ENCODE data around the gene HTRA3.

The HTRA3 gene

DNA sequence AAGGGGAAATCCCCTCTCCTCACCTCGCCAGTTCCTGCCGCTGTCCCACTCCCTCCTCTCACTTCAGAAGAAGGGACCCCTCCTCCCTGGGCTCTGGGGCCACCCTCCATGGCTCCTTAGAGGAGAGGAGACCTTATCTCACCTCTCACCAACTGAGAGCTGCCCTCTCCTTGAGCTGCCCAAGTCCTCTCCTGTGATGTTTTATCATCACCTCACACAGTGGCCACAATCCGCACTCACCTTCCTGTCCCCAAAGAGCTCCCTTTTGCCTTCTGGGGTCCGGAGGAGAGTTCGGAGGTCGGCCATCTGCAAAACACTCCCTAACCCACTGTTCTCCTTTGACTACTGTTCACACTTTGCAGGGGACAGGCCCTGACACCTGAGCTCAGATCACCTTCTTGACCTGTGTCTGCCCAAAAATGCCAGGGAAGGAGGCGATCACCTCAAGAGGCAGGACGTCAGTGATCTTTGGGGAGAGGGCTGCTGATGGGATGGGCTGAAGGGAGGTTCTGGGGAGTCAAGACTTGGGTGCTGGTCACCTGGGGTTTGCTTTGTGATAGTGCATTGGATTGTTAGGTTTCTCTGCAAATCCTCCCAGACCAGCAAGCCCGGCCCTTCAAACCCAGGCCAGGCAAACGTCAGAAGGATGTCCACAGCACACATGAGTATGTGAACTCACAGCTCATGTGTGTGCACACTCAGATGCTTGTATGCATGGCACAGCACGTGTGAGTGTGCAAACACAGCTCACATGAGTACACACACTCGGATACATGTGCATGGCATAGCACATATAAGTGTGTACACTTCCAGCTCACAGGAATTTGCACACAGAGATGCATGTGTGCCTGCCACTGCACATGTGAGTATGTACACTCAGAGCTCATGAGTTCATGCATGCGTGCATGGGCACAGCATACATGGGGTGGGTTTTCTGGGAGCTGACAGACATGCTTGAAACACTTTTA, 41.8 kb downstream of the HTRA3 start:
- no peaks in the 10 kb centered on the region for H3K9me3 ChIP-seq (ENCODE audit: control insufficient read depth in 2 of 2, low read length in 2 of 2)
- no peak overlapping the region for H3K4me3 ChIP-seq (ENCODE audit: low read length in 2 of 2)
- H3K4me1 ChIP-seq (ENCODE audit: control insufficient read depth in 2 of 2, insufficient read depth in 2 of 2, low read length in 2 of 2): no peaks in the 10 kb centered on the region
- H3K27ac ChIP-seq (ENCODE audit: low read depth in 2 of 2, low read length in 2 of 2): no peak overlapping the region
- no peak overlapping the region for H3K9ac ChIP-seq (ENCODE audit: low read depth in 1 of 2, low read length in 2 of 2)
- no peaks in the 10 kb centered on the region for H3K36me3 ChIP-seq (ENCODE audit: control insufficient read depth in 2 of 2, insufficient read depth in 2 of 2, low read length in 2 of 2)
- no peaks in the 10 kb centered on the region for H3K27me3 ChIP-seq (ENCODE audit: control insufficient read depth in 2 of 2, insufficient read depth in 2 of 2, low read length in 2 of 2)

DNA sequence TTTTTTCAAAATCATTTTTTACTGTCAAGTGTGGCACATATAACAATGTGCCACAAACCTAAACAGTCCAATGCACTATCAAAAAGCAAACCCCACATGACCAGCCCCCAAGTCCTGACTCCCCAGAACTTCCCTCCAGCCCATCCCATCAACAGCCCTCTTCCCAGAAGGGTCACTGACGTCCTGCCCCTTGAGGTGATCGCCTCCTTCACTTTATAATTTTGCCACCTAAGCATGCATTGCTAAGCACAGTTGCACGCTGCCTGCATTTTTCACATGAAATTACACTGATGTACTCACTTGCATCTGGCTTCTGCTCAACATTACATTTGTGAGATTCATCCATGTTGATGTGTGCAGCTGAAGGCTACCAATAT, 42.5 kb downstream of the HTRA3 start:
- no peak overlapping the region for H3K9ac ChIP-seq (ENCODE audit: low read depth in 1 of 2, low read length in 2 of 2)
- H3K4me1 ChIP-seq (ENCODE audit: control insufficient read depth in 2 of 2, insufficient read depth in 2 of 2, low read length in 2 of 2): no peaks in the 10 kb centered on the region
- H3K27ac ChIP-seq (ENCODE audit: low read depth in 2 of 2, low read length in 2 of 2): no peak overlapping the region

DNA sequence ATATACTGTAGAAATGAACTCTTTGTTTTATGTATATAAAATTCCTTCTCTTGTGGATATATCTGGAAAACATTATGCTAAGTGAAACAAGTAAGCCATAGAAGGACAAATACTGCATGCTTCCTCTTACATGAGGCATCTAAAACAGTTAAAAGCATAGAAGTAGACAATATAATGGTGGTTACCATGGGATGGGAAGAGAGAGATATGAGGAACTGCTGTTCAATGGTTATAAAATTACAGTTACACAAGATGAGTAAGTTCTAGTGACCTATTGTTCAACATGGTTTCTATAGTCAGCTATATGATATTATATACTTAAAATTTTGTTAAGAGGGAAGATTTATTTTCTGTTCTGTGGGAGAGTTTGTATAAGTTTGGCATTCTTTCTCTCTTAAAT, 43.4 kb downstream of the HTRA3 start:
- H3K27ac ChIP-seq (ENCODE audit: low read depth in 2 of 2, low read length in 2 of 2): no peak overlapping the region
- H3K9ac ChIP-seq (ENCODE audit: low read depth in 1 of 2, low read length in 2 of 2): no peak overlapping the region
- no peak overlapping the region for H3K4me3 ChIP-seq (ENCODE audit: low read length in 2 of 2)
- H3K27me3 ChIP-seq (ENCODE audit: control insufficient read depth in 2 of 2, insufficient read depth in 2 of 2, low read length in 2 of 2): no peaks in the 10 kb centered on the region
- no peaks in the 10 kb centered on the region for H3K36me3 ChIP-seq (ENCODE audit: control insufficient read depth in 2 of 2, insufficient read depth in 2 of 2, low read length in 2 of 2)
- H3K9me3 ChIP-seq (ENCODE audit: control insufficient read depth in 2 of 2, low read length in 2 of 2): no peaks in the 10 kb centered on the region
- H3K4me1 ChIP-seq (ENCODE audit: control insufficient read depth in 2 of 2, insufficient read depth in 2 of 2, low read length in 2 of 2): no peaks in the 10 kb centered on the region

More for the DNA sequence above, 42.5 kb downstream of the HTRA3 start:
- Histone ChIP-seq H3K27me3 (ENCODE audit: control insufficient read depth in 2 of 2, insufficient read depth in 2 of 2, low read length in 2 of 2) (no peaks in the 10 kb centered on the region), H3K9me3 (ENCODE audit: control insufficient read depth in 2 of 2, low read length in 2 of 2) (no peaks in the 10 kb centered on the region), H3K4me3 (ENCODE audit: low read length in 2 of 2) (no peak overlapping the region), H3K36me3 (ENCODE audit: control insufficient read depth in 2 of 2, insufficient read depth in 2 of 2, low read length in 2 of 2) (no peaks in the 10 kb centered on the region)

- Histone ChIP-seq H3K4me1 (ENCODE audit: control insufficient read depth in 2 of 2, insufficient read depth in 2 of 2, low read length in 2 of 2) (no peaks in the 10 kb centered on the region), H3K9me3 (ENCODE audit: control insufficient read depth in 2 of 2, low read length in 2 of 2) (no peaks in the 10 kb centered on the region), H3K27me3 (ENCODE audit: control insufficient read depth in 2 of 2, insufficient read depth in 2 of 2, low read length in 2 of 2) (no peaks in the 10 kb centered on the region), H3K27ac (ENCODE audit: low read depth in 2 of 2, low read length in 2 of 2) (no peak overlapping the region), H3K4me3 (ENCODE audit: low read length in 2 of 2) (no peak overlapping the region), H3K36me3 (ENCODE audit: control insufficient read depth in 2 of 2, insufficient read depth in 2 of 2, low read length in 2 of 2) (no peaks in the 10 kb centered on the region), H3K9ac (ENCODE audit: low read depth in 1 of 2, low read length in 2 of 2) (no peak overlapping the region)
These were observed 45.2 kb downstream of the HTRA3 start for GRCh38 chr4:8314691-8315255.

DNA sequence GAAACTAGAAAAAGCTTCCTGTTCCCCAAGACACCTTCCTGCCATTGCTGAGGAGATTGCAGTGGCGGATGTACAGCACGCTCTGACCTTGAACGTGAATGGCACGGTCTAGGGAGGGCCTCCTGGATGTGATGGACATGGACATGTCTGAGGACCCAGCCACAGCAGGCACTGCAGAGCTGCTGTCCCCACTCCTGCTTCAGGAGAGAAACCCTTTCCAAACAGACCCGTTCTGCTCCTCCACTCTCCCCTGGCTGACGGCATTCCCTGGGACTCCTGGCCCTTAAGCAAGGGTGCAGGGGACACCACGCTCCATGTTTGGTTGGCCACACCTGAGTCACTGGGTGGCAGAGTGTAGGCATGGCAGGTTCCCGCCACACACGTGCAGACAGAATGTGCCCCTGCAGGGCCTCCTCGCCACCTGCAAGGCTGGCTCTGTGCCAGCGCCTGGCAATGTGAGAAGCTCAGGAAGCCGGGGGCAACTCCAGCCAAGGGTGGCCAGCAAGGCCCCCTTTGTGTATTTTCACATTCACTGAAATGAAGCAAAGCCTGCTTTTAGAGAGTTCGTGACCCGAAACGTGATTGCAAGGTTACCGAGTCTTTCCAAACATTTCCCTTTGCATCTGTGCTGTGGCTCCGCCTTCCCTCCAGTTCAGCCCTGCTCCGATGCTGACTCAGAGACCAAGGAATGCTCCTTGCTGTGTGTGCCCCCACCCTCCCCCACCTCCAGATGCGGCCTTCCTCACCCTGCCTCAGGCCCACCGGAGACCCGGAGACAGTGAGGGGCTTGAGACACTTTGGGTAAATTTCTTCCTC, 46.1 kb downstream of the HTRA3 start:
- H3K27ac ChIP-seq (ENCODE audit: low read depth in 2 of 2, low read length in 2 of 2): no peak overlapping the region
- H3K27me3 ChIP-seq (ENCODE audit: control insufficient read depth in 2 of 2, insufficient read depth in 2 of 2, low read length in 2 of 2): no peaks in the 10 kb centered on the region
- no peaks in the 10 kb centered on the region for H3K36me3 ChIP-seq (ENCODE audit: control insufficient read depth in 2 of 2, insufficient read depth in 2 of 2, low read length in 2 of 2)
- H3K4me3 ChIP-seq (ENCODE audit: low read length in 2 of 2): no peak overlapping the region
- H3K4me1 ChIP-seq (ENCODE audit: control insufficient read depth in 2 of 2, insufficient read depth in 2 of 2, low read length in 2 of 2): peaks cover 0 to 3% of the 10 kb centered on the region in 2 donors
- no peak overlapping the region for H3K9ac ChIP-seq (ENCODE audit: low read depth in 1 of 2, low read length in 2 of 2)
- no peaks in the 10 kb centered on the region for H3K9me3 ChIP-seq (ENCODE audit: control insufficient read depth in 2 of 2, low read length in 2 of 2)

DNA sequence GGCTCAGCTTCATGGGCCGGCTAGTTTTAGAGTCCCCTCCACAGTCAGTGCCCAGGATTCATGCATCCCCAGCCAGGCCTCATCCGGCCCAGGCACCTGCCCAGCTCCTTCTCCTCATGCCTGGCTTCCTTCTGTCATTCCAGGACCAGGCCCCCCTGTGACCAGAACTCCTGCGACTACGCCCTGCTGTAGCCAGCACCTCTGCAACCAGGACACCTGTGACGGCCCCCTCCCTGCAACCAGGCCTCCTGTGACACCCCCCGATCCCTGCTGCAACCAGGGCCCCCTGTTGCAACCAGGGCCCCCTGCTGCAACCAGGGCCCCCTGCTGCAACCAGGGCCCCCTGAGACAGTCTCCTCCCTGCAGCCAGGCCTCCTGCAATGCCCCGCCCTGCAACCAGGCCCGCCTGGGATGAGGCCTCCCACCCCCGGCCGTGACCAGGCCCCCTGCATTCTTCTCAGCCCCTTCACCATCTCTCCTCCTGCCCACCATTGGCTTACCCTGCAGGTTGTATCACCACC, 46.8 kb downstream of the HTRA3 start:
- Histone ChIP-seq H3K4me3 (ENCODE audit: low read length in 2 of 2) (no peak overlapping the region), H3K9me3 (ENCODE audit: control insufficient read depth in 2 of 2, low read length in 2 of 2) (no peaks in the 10 kb centered on the region), H3K9ac (ENCODE audit: low read depth in 1 of 2, low read length in 2 of 2) (no peak overlapping the region), H3K27ac (ENCODE audit: low read depth in 2 of 2, low read length in 2 of 2) (no peak overlapping the region), H3K4me1 (ENCODE audit: control insufficient read depth in 2 of 2, insufficient read depth in 2 of 2, low read length in 2 of 2) (peaks cover 0 to 3% of the 10 kb centered on the region in 2 donors), H3K36me3 (ENCODE audit: control insufficient read depth in 2 of 2, insufficient read depth in 2 of 2, low read length in 2 of 2) (no peaks in the 10 kb centered on the region), H3K27me3 (ENCODE audit: control insufficient read depth in 2 of 2, insufficient read depth in 2 of 2, low read length in 2 of 2) (no peaks in the 10 kb centered on the region)

GRCh38 chr4:8316911-8317351, 47.4 kb downstream of the HTRA3 start:
- no peaks in the 10 kb centered on the region for H3K9me3 ChIP-seq (ENCODE audit: control insufficient read depth in 2 of 2, low read length in 2 of 2)
- no peaks in the 10 kb centered on the region for H3K36me3 ChIP-seq (ENCODE audit: control insufficient read depth in 2 of 2, insufficient read depth in 2 of 2, low read length in 2 of 2)
- H3K4me3 ChIP-seq (ENCODE audit: low read length in 2 of 2): no peak overlapping the region
- H3K27ac ChIP-seq (ENCODE audit: low read depth in 2 of 2, low read length in 2 of 2): no peak overlapping the region
- no peak overlapping the region for H3K9ac ChIP-seq (ENCODE audit: low read depth in 1 of 2, low read length in 2 of 2)
- no peaks in the 10 kb centered on the region for H3K27me3 ChIP-seq (ENCODE audit: control insufficient read depth in 2 of 2, insufficient read depth in 2 of 2, low read length in 2 of 2)
- peaks cover 0 to 3% of the 10 kb centered on the region in 2 donors for H3K4me1 ChIP-seq (ENCODE audit: control insufficient read depth in 2 of 2, insufficient read depth in 2 of 2, low read length in 2 of 2)

DNA sequence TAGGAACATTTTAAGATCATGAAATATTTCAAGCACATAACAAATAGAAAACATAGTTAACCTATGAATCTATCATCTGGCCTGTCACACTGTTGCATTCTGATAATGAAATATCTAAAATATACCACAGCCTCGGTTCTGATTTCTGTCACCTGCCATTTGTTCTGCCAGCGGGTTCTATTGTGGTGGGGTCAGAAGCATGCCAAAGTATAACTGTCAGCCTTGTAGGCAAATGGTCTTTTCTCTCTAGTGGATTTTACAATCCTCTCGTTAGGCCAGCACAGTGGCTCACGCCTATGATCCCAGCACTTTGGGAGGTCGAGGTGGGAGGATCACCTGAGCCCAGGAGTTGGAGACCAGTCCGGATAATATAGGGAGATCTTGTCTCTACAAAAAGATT, 47.9 kb downstream of the HTRA3 start:
- no peaks in the 10 kb centered on the region for H3K36me3 ChIP-seq (ENCODE audit: control insufficient read depth in 2 of 2, insufficient read depth in 2 of 2, low read length in 2 of 2)
- no peaks in the 10 kb centered on the region for H3K27me3 ChIP-seq (ENCODE audit: control insufficient read depth in 2 of 2, insufficient read depth in 2 of 2, low read length in 2 of 2)
- H3K9ac ChIP-seq (ENCODE audit: low read depth in 1 of 2, low read length in 2 of 2): no peak overlapping the region
- peaks cover 0 to 3% of the 10 kb centered on the region in 2 donors for H3K4me1 ChIP-seq (ENCODE audit: control insufficient read depth in 2 of 2, insufficient read depth in 2 of 2, low read length in 2 of 2)
- H3K4me3 ChIP-seq (ENCODE audit: low read length in 2 of 2): no peak overlapping the region
- H3K9me3 ChIP-seq (ENCODE audit: control insufficient read depth in 2 of 2, low read length in 2 of 2): no peaks in the 10 kb centered on the region
- H3K27ac ChIP-seq (ENCODE audit: low read depth in 2 of 2, low read length in 2 of 2): no peak overlapping the region

DNA sequence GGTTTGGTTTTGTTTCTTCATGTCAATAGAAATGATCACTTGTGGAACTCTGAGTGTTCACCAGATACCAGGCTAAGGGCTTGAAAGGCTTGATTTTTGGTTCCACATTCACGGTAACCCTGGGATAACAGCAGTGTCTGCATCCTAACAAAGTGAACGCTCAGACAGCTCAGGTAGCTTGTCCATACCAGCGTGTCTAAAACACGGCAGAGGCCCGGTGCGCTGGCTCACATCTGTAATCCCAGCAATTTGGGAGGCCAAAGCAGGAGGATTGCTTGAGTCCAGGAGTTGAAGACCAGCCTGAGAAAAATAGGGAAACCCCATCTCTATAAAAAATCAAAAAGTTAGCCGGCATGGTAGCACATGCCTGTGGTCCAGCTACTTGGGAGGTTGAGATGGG, 49.0 kb downstream of the HTRA3 start:
- Histone ChIP-seq H3K9ac (ENCODE audit: low read depth in 1 of 2, low read length in 2 of 2) (no peak overlapping the region), H3K4me3 (ENCODE audit: low read length in 2 of 2) (no peak overlapping the region), H3K27ac (ENCODE audit: low read depth in 2 of 2, low read length in 2 of 2) (no peak overlapping the region), H3K27me3 (ENCODE audit: control insufficient read depth in 2 of 2, insufficient read depth in 2 of 2, low read length in 2 of 2) (no peaks in the 10 kb centered on the region), H3K36me3 (ENCODE audit: control insufficient read depth in 2 of 2, insufficient read depth in 2 of 2, low read length in 2 of 2) (no peaks in the 10 kb centered on the region), H3K9me3 (ENCODE audit: control insufficient read depth in 2 of 2, low read length in 2 of 2) (no peaks in the 10 kb centered on the region), H3K4me1 (ENCODE audit: control insufficient read depth in 2 of 2, insufficient read depth in 2 of 2, low read length in 2 of 2) (peaks cover 0 to 3% of the 10 kb centered on the region in 2 donors)

Measured in mucosa of rectum (tissue), 2 donors.